CD14-positive monocyte (primary cell): ENCODE results near the gene TXNDC11. TPM values are rescaled to one million over a fixed set of nuclear protein-coding genes. Genes with fewer than 3 reads are reported as not detected.

Experiments
- DNase-seq, 3 donors: peaks; one replicate each; pipeline ENCODE4 v3.0.0-alpha.2; 2011 to 2022
- H2AFZ ChIP-seq: 2 replicates; pipeline ENCODE4 v1.6.0; 2012; ENCODE audit warnings: mild to moderate bottlenecking, low read depth, low read length, inconsistent platforms; ENCODE audit not compliant: insufficient read depth, poor library complexity, severe bottlenecking
- H3K27ac ChIP-seq, 2 donors: 1 replicate in 1 of 2; 2 replicates in 1 of 2; pipeline ENCODE4 v1.5.1; 2012 to 2013; ENCODE audit warnings: low read length in 2 of 2, control low read depth in 1 of 2, inconsistent platforms in 1 of 2, low read depth in 1 of 2, mild to moderate bottlenecking in 1 of 2
- H3K27me3 ChIP-seq, 2 donors: one replicate each; pipeline versions ENCODE4 v1.6.0 to v1.6.1; 2011 to 2013; ENCODE audit warnings: low read length in 2 of 2; ENCODE audit not compliant: control insufficient read depth in 2 of 2, insufficient read depth in 2 of 2
- H3K36me3 ChIP-seq, 2 donors: replicated peaks in 1 of 2; 1 replicate in 1 of 2; 2 replicates in 1 of 2; pipeline versions ENCODE4 v1.5.1 to v1.6.1; 2012 to 2013; ENCODE audit warnings: low read length in 2 of 2, control low read depth in 1 of 2, inconsistent platforms in 1 of 2, mild to moderate bottlenecking in 1 of 2; ENCODE audit not compliant: insufficient read depth in 2 of 2, control insufficient read depth in 1 of 2
- H3K4me1 ChIP-seq, 2 donors: 1 replicate in 1 of 2; 2 replicates in 1 of 2; pipeline versions ENCODE4 v1.5.1 to v1.6.1; 2012 to 2013; ENCODE audit warnings: low read length in 2 of 2, control low read depth in 1 of 2, inconsistent platforms in 1 of 2, mild to moderate bottlenecking in 1 of 2, moderate library complexity in 1 of 2; ENCODE audit not compliant: insufficient read depth in 2 of 2, control insufficient read depth in 1 of 2
- H3K4me2 ChIP-seq: replicated peaks from 2 replicates; pipeline ENCODE3; 2012; ENCODE audit warnings: low read length, moderate library complexity, mild to moderate bottlenecking; ENCODE audit not compliant: poor library complexity, severe bottlenecking; ENCODE audit errors: extremely low read depth
- H3K4me3 ChIP-seq, 3 experiments: fragments of 200-600 bp in 1 of 3; sonication (generic) in 1 of 3; replicated peaks in 1 of 3; 1 replicate in 2 of 3; 2 replicates in 1 of 3; pipeline ENCODE4 v1.5.1; 2011 to 2013; ENCODE audit warnings: low read length in 3 of 3, mild to moderate bottlenecking in 3 of 3, control low read depth in 2 of 3, low read depth in 2 of 3, inconsistent platforms in 1 of 3, moderate library complexity in 1 of 3
- H3K79me2 ChIP-seq: 2 replicates; pipeline ENCODE4 v1.6.0; 2012; ENCODE audit warnings: mild to moderate bottlenecking, control low read depth, inconsistent platforms, low read length, moderate library complexity; ENCODE audit not compliant: insufficient read depth
- H3K9ac ChIP-seq: 2 replicates; pipeline ENCODE4 v1.6.0; 2017; ENCODE audit warnings: low read length, mild to moderate bottlenecking; ENCODE audit not compliant: insufficient read depth, poor library complexity, severe bottlenecking
- H3K9me3 ChIP-seq, 2 donors: replicated peaks in 1 of 2; 1 replicate in 1 of 2; 2 replicates in 1 of 2; pipeline versions ENCODE4 v1.5.1 to v1.6.1; 2012 to 2013; ENCODE audit warnings: low read length in 2 of 2, control low read depth in 1 of 2; ENCODE audit not compliant: control insufficient read depth in 1 of 2, insufficient read depth in 1 of 2
- H4K20me1 ChIP-seq: 2 replicates; pipeline ENCODE4 v1.6.0; 2012; ENCODE audit warnings: mild to moderate bottlenecking, low read length, control low read depth, moderate library complexity; ENCODE audit not compliant: insufficient read depth
- H3K27ac Mint-ChIP-seq, 7 donors: one replicate each; pipeline ENCODE4 v1.8.0; 2020; ENCODE audit warnings: mild to moderate bottlenecking in 7 of 7, mixed read lengths in 7 of 7, moderate library complexity in 6 of 7, inconsistent platforms in 2 of 7
- H3K27me3 Mint-ChIP-seq, 3 donors: one replicate each; pipeline ENCODE4 v1.8.0; 2021 to 2022; ENCODE audit warnings: low read depth in 3 of 3, mild to moderate bottlenecking in 3 of 3, mixed read lengths in 3 of 3, moderate library complexity in 3 of 3, inconsistent platforms in 1 of 3
- H3K36me3 Mint-ChIP-seq, 2 donors: one replicate each; pipeline ENCODE4 v1.8.0; 2020; ENCODE audit warnings: mixed read lengths in 2 of 2, inconsistent platforms in 1 of 2, mild to moderate bottlenecking in 1 of 2
- H3K4me1 Mint-ChIP-seq: one replicate; pipeline ENCODE4 v1.8.0; 2020; ENCODE audit warnings: mild to moderate bottlenecking, mixed read lengths
- H3K4me3 Mint-ChIP-seq, 2 donors: one replicate each; pipeline ENCODE4 v1.8.0; 2020; ENCODE audit warnings: mild to moderate bottlenecking in 2 of 2, mixed read lengths in 2 of 2, moderate library complexity in 1 of 2
- H3K9me3 Mint-ChIP-seq, 7 donors: one replicate each; pipeline ENCODE4 v1.8.0; 2020 to 2022; ENCODE audit warnings: mixed read lengths in 7 of 7, mild to moderate bottlenecking in 6 of 7, moderate library complexity in 6 of 7, inconsistent platforms in 2 of 7
- CTCF ChIP-seq: fragments of 200-600 bp; IDR thresholded peaks from one replicate; pipeline ENCODE4 v1.8.0; 2022; ENCODE audit warnings: antibody characterized with exemption, mild to moderate bottlenecking
- WGBS: methylation state at CpG from one replicate; pipeline ENCODE4 v1.1.5; 2013; ENCODE audit warnings: missing lambda C conversion rate; ENCODE audit not compliant: insufficient coverage; 5-methylcytosine and 5-hydroxymethylcytosine counted together
- intact Hi-C, 2 donors: fragments of 100-400 bp; cut with micrococcal nuclease; formaldehyde crosslinking; loops; one replicate each; pipeline versions ENCODE4 v1.15.0 to v1.15.1; 2023
- polyA plus RNA-seq, 3 donors: library from polyadenylated mRNA; depleted of rRNA in 1 of 3; unstranded in 2 of 3; stranded (reverse) in 1 of 3; fragments of 300-500 nt in 2 of 3; fragments of >200 nt in 1 of 3; fragmentation: Illumina TruSeq in 2 of 3; gene quantifications; 1 replicate in 2 of 3; 2 replicates in 1 of 3; pipeline ENCODE4 v1.2.3, GENCODE V29; 2012 to 2021

TXNDC11 gene
- polyA plus RNA-seq, 3 donors: 32.9 to 60.0 (median 40.6) TPM

- DNase-seq: no peak
- H3K4me1 Mint-ChIP-seq: peaks cover 30% of the 10 kb centered on the region
Observed at GRCh38 chr16:11699234-11699894, 43.3 kb downstream of the TXNDC11 start.

GRCh38 chr16:11698271-11698689 is 44.4 kb downstream of the TXNDC11 start:
- no peaks in the 10 kb centered on the region for H3K27me3 ChIP-seq
- Mint-ChIP-seq H3K4me1 (peaks cover 30% of the 10 kb centered on the region), H3K9me3 (no peaks in the 10 kb centered on the region), H3K27me3 (peaks cover 0 to 3% (median 0%) of the 10 kb centered on the region in 3 donors), H3K27ac (peak overlapping the region in 3 of 7 donors; percentile 38 to 74 (median 56)), H3K4me3 (no peak overlapping the region), H3K36me3 (peaks cover 74 to 79% of the 10 kb centered on the region in 2 donors)
- peaks cover 45% of the 10 kb centered on the region for H3K79me2 ChIP-seq
- H3K4me3 ChIP-seq: no peak overlapping the region
- no peak overlapping the region for H2AFZ ChIP-seq
- H3K9me3 ChIP-seq: no peaks in the 10 kb centered on the region
- 87% methylated on average over 4 of the region's 7 CpGs for WGBS
- DNase-seq: no peak
- no peak overlapping the region for H3K4me2 ChIP-seq
- peaks cover 33% of the 10 kb centered on the region for H4K20me1 ChIP-seq
- intact Hi-C loops: no loop called here
- no peak for TF ChIP-seq CTCF
- H3K9ac ChIP-seq: no peak overlapping the region
- H3K4me1 ChIP-seq: peaks cover 20 to 24% of the 10 kb centered on the region in 2 donors
- peaks cover 54 to 75% of the 10 kb centered on the region in 2 donors for H3K36me3 ChIP-seq
- peak overlapping the region in 1 of 2 donors; percentile 38 for H3K27ac ChIP-seq

More at GRCh38 chr16:11699234-11699894, 43.3 kb downstream of the TXNDC11 start:
- H3K27me3 Mint-ChIP-seq: peaks cover 0 to under 1% (median 0%) of the 10 kb centered on the region in 3 donors
- intact Hi-C loops: no loop called here
- H4K20me1 ChIP-seq: peaks cover 34% of the 10 kb centered on the region
- H3K4me1 ChIP-seq: peaks cover 20 to 24% of the 10 kb centered on the region in 2 donors
- peak overlapping the region; percentile 42 to 92 (median 77) for H3K27ac Mint-ChIP-seq
- H3K4me2 ChIP-seq: peak overlapping the region; percentile 57
- H3K27me3 ChIP-seq: no peaks in the 10 kb centered on the region
- no peak overlapping the region for H3K4me3 Mint-ChIP-seq
- no peaks in the 10 kb centered on the region for H3K9me3 Mint-ChIP-seq
- H3K36me3 Mint-ChIP-seq: peaks cover 77 to 81% of the 10 kb centered on the region in 2 donors
- H3K36me3 ChIP-seq: peaks cover 63 to 76% of the 10 kb centered on the region in 2 donors
- H3K9ac ChIP-seq: no peak overlapping the region
- no peaks in the 10 kb centered on the region for H3K9me3 ChIP-seq
- peaks cover 48% of the 10 kb centered on the region for H3K79me2 ChIP-seq
- H3K27ac ChIP-seq: peak overlapping the region in 1 of 2 donors; percentile 77
- no peak for TF ChIP-seq CTCF
- WGBS: 100% methylated on average over 6 of the region's 10 CpGs
- H2AFZ ChIP-seq: no peak overlapping the region
- H3K4me3 ChIP-seq: no peak overlapping the region
